HG03565 (cell line): ENCODE data around the gene CATSPER3.

Experiments
- ATAC-seq: cut with Tn5 transposase; IDR thresholded peaks from one replicate; pipeline ENCODE4 v1.9.1; 2021; ENCODE audit warnings: mild to moderate bottlenecking, moderate library complexity; ENCODE audit not compliant: unreplicated experiment

Gene CATSPER3

DNA sequence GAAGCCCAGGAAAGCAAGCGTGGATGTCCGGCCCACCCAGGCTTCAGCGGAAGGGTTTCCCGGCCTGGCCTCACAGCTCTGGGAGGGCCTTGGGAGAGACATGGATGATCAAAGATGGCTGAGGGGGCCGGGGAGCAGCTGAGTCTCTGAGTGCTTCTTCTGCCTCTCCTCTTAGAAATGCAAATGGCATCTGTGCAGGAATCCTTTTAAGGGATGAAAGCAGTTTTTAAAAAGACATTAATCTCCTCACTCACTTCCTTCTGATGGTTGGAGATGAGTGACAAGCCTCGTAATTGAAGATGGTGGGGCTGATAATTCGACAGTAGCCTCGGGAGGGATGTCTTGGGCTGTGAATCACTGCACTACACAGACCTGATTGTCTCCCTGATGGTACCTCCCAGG, 90.6 kb downstream of the CATSPER3 start:
- ATAC-seq: no peak

DNA sequence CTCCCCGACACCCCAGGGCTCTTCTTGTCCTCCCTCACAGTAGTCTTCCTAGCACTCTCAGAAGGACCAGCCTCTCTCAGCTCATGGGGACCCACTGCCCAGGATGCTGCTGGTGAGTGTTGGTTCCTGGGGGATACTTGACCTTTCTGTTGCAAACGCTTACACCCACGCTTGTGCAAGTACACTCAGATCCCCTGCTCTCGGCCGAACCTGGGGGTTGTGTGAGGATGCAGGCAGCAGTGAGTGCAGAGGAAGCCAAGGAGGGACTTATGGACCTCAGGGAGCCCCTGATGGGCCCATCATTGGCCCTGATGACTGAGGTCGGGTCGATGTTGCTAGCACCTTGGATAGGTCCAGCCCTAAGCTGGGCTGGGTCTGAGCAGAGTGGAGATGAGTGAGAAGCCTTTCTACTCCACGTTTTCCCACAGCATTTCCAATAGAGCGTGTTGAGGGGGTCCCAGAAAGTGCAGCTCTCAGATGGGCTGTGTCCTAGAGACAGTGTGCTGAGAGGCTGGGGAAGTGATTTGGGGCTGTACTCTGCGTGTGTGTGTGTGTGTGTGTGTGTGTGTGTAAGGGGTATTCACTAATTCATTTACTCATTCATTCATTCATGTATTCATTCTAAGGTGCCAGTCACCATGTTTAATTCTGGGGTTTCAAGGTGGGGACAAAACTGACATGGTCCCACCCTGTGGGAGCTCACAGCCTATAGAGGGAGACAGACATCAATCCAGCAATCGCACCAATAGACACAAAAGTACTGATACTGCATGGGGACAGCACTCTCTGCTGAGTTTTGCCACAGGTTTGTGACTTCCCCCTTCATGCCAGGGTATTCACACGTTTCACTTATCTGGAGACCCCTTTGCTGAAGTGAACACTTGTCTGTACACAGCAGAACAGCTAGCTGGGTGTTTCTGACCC, 91.6 kb downstream of the CATSPER3 start:
- no peak for ATAC-seq

DNA sequence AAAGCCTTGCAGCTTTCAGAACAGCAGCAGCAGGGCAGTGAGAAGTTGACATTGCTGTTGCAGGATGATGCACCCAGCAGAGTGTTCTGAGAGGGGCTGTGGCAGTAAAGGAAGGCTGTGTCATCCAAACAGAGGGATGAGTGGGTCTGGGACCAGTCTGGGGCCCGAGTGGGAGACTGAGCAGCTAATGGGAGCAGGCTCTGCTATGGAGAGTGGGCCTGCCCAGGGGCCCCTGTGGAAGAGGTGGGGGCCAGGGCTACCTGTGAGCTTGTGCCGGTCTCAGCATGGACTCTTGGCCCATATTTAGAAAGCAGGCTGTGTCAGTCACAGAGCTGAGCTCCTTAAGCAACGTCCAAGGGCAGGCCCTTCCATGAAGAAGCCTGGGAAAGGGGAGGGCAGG, 92.3 kb downstream of the CATSPER3 start:
- ATAC-seq: no peak

DNA sequence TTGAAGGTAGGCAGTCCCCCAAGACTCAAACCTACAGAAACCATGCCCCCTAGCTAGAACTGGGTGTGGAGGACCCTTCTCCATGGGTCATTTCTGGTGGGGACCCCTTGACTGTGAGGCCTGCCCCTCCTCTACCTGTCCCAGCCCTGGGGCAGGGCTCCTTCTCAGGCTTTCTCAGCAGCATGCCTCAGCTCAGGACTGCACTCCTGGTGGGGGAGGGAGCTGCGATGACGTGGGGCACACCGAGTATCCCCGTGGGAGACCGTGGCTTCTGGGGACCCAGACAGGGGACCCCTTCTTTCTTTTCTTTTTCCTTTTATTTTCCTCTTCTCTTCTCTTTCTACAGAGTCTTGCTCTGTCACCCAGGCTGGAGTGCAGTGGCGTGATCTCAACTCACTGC, 93.3 kb downstream of the CATSPER3 start:
- no peak for ATAC-seq
